Liver (tissue), 10 donors: ENCODE measurements around the gene DIAPH3. TPM values are rescaled to one million over a fixed set of nuclear protein-coding genes. Genes with fewer than 3 reads are reported as not detected.

Experiments
- DNase-seq: peaks from one replicate; pipeline ENCODE4 v3.0.0-alpha.2; 2017; ENCODE audit warnings: low spot score
- H3K27ac ChIP-seq, 2 donors: one replicate each; pipeline ENCODE4 v1.7.0; 2013; ENCODE audit warnings: inconsistent platforms in 2 of 2, low read length in 2 of 2, control low read depth in 1 of 2, low read depth in 1 of 2, mild to moderate bottlenecking in 1 of 2
- H3K27me3 ChIP-seq, 4 donors: one replicate each; pipeline versions ENCODE4 v1.6.1 to v1.7.0; 2013; ENCODE audit warnings: low read length in 3 of 4, inconsistent platforms in 1 of 4, mild to moderate bottlenecking in 1 of 4, moderate library complexity in 1 of 4; ENCODE audit not compliant: control insufficient read depth in 4 of 4, insufficient read depth in 4 of 4
- H3K36me3 ChIP-seq, 4 donors: one replicate each; pipeline versions ENCODE4 v1.6.1 to v1.7.0; 2013; ENCODE audit warnings: low read length in 3 of 4, mild to moderate bottlenecking in 3 of 4, low read depth in 1 of 4, moderate library complexity in 1 of 4; ENCODE audit not compliant: control insufficient read depth in 4 of 4, insufficient read depth in 3 of 4
- H3K4me1 ChIP-seq, 4 donors: one replicate each; pipeline versions ENCODE4 v1.6.1 to v1.7.0; 2013; ENCODE audit warnings: low read length in 3 of 4, mild to moderate bottlenecking in 3 of 4, moderate library complexity in 1 of 4; ENCODE audit not compliant: control insufficient read depth in 4 of 4, insufficient read depth in 4 of 4
- H3K4me3 ChIP-seq, 3 donors: one replicate each; pipeline versions ENCODE4 v1.6.1 to v1.7.0; 2013; ENCODE audit warnings: low read length in 3 of 3, control low read depth in 1 of 3, low read depth in 1 of 3, mild to moderate bottlenecking in 1 of 3
- H3K9ac ChIP-seq, 2 donors: one replicate each; pipeline ENCODE4 v1.7.0; 2013; ENCODE audit warnings: low read length in 2 of 2, mild to moderate bottlenecking in 2 of 2, moderate library complexity in 2 of 2, control low read depth in 1 of 2, low read depth in 1 of 2
- H3K9me3 ChIP-seq, 4 donors: one replicate each; pipeline versions ENCODE4 v1.6.1 to v1.7.0; 2013; ENCODE audit warnings: low read length in 3 of 4; ENCODE audit not compliant: control insufficient read depth in 4 of 4
- ATF3 ChIP-seq: IDR thresholded peaks from 2 replicates; pipeline ENCODE4 v1.6.1; 2016; ENCODE audit warnings: antibody characterized with exemption
- EGR1 ChIP-seq, 2 donors: IDR thresholded peaks; 2 replicates each; pipeline ENCODE4 v1.6.1; 2016 to 2018; ENCODE audit warnings: antibody characterized with exemption in 2 of 2, low read depth in 2 of 2
- FOXA2 ChIP-seq: IDR thresholded peaks from 2 replicates; pipeline ENCODE4 v1.6.1; 2016; ENCODE audit warnings: antibody characterized with exemption
- HNF4G ChIP-seq: IDR thresholded peaks from 2 replicates; pipeline ENCODE4 v1.6.1; 2016; ENCODE audit warnings: antibody characterized with exemption
- NR2F2 ChIP-seq: IDR thresholded peaks from 2 replicates; pipeline ENCODE4 v1.6.1; 2016; ENCODE audit warnings: antibody characterized with exemption
- RAD21 ChIP-seq, 2 donors: IDR thresholded peaks; 2 replicates each; pipeline ENCODE4 v1.6.1; 2016; ENCODE audit warnings: antibody characterized with exemption in 2 of 2, mild to moderate bottlenecking in 2 of 2
- REST ChIP-seq: IDR thresholded peaks from 2 replicates; pipeline ENCODE4 v1.6.1; 2016; ENCODE audit warnings: antibody characterized with exemption, mild to moderate bottlenecking
- RXRA ChIP-seq, 2 donors: IDR thresholded peaks; 2 replicates each; pipeline ENCODE4 v1.6.1; 2017 to 2018; ENCODE audit warnings: antibody characterized with exemption in 2 of 2, mild to moderate bottlenecking in 1 of 2
- SP1 ChIP-seq: IDR thresholded peaks from 2 replicates; pipeline ENCODE4 v1.6.1; 2018; ENCODE audit warnings: antibody characterized with exemption, mild to moderate bottlenecking
- YY1 ChIP-seq: IDR thresholded peaks from 2 replicates; pipeline ENCODE4 v1.6.1; 2016; ENCODE audit warnings: antibody characterized with exemption, mild to moderate bottlenecking
- polyA plus RNA-seq, 2 donors: library from polyadenylated mRNA; stranded (reverse) in 1 of 2; unstranded in 1 of 2; fragments of 200-250 nt in 1 of 2; fragments of >200 nt in 1 of 2; fragmentation: Nextera tagmentation in 1 of 2; extraction: Ambion mirVana in 1 of 2; gene quantifications; one replicate each; pipeline versions ENCODE4 v1.2.1 to v1.2.3, GENCODE V29; 2013 to 2015
- small RNA-seq: library from RNA; depleted of rRNA; stranded (forward); fragments of <200 nt; gene quantifications from one replicate; pipeline ENCODE3, GENCODE V24; 2014
- total RNA-seq, 2 donors: library from RNA; depleted of rRNA; stranded (reverse); fragments of >200 nt; gene quantifications; one replicate each; pipeline ENCODE4 v1.2.3, GENCODE V29; 2014
- TF ChIP-seq, protein P1 (sequence below): IDR thresholded peaks from 2 replicates; pipeline ENCODE4 v1.6.1; 2016; ENCODE audit warnings: antibody characterized with exemption
- TF ChIP-seq, protein P2 (sequence below): IDR thresholded peaks from 2 replicates; pipeline ENCODE4 v1.6.1; 2016; ENCODE audit warnings: antibody characterized with exemption
- TF ChIP-seq, protein P3 (sequence below): fragments of 150-350 bp; IDR thresholded peaks from 2 replicates; pipeline ENCODE4 v1.5.1; 2017; ENCODE audit warnings: improper control_type of control experiment, low read depth, low read length; ENCODE audit not compliant: missing input control
- donor health status: healthy.
- donor health status: healthy.
- donor health status: healthy.
- donor health status: healthy.
- donor health status: healthy.

The DIAPH3 gene
- total and polyA plus RNA-seq, 4 donors = 0.08 to 11.1 (median 0.27) TPM

DNA sequence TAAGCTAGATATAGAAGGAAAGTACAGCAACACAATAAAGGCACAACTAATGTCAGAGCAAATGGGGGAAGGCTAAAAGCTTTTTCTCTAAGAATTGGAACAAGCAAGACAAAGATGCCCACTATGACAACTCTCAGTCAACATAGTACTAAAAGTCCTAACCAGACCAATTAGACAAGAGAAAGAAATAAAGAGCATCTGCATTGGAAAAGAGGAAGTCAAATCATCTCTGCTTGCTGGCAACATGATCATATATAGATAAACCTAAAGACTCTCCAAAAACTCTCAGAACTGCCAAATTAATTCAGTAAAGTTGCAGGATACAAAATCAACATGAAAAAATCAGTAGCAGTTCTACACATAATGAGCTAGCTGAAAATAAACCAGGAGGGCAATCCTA, 542.0 kb downstream of the DIAPH3 start:
- Histone ChIP-seq H3K27me3 (peaks cover 0 to 2% (median 0%) of the 10 kb centered on the region in 4 donors), H3K27ac (no peak overlapping the region), H3K4me1 (no peaks in the 10 kb centered on the region), H3K9ac (no peak overlapping the region), H3K36me3 (no peaks in the 10 kb centered on the region), H3K4me3 (no peak overlapping the region), H3K9me3 (peaks cover 0 to 4% (median 3%) of the 10 kb centered on the region in 4 donors)
- no peak for TF ChIP-seq YY1
- TF ChIP-seq, protein P1, sequence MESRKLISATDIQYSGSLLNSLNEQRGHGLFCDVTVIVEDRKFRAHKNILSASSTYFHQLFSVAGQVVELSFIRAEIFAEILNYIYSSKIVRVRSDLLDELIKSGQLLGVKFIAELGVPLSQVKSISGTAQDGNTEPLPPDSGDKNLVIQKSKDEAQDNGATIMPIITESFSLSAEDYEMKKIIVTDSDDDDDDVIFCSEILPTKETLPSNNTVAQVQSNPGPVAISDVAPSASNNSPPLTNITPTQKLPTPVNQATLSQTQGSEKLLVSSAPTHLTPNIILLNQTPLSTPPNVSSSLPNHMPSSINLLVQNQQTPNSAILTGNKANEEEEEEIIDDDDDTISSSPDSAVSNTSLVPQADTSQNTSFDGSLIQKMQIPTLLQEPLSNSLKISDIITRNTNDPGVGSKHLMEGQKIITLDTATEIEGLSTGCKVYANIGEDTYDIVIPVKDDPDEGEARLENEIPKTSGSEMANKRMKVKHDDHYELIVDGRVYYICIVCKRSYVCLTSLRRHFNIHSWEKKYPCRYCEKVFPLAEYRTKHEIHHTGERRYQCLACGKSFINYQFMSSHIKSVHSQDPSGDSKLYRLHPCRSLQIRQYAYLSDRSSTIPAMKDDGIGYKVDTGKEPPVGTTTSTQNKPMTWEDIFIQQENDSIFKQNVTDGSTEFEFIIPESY = no peak
- TF ChIP-seq RXRA (IDR thresholded peaks at IDR 0.05) = no peak
- TF ChIP-seq, protein P2, sequence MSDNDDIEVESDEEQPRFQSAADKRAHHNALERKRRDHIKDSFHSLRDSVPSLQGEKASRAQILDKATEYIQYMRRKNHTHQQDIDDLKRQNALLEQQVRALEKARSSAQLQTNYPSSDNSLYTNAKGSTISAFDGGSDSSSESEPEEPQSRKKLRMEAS = no peak
- no peak for TF ChIP-seq FOXA2
- no peak for TF ChIP-seq RAD21 (IDR thresholded peaks at IDR 0.05)
- no peak for TF ChIP-seq REST
- TF ChIP-seq NR2F2 = no peak
- no peak for TF ChIP-seq EGR1 (IDR thresholded peaks at IDR 0.05; ENCODE audit: low read depth in 2 of 2)
- no peak for TF ChIP-seq HNF4G
- no peak for TF ChIP-seq ATF3
- TF ChIP-seq SP1 = no peak
- TF ChIP-seq, protein P3, sequence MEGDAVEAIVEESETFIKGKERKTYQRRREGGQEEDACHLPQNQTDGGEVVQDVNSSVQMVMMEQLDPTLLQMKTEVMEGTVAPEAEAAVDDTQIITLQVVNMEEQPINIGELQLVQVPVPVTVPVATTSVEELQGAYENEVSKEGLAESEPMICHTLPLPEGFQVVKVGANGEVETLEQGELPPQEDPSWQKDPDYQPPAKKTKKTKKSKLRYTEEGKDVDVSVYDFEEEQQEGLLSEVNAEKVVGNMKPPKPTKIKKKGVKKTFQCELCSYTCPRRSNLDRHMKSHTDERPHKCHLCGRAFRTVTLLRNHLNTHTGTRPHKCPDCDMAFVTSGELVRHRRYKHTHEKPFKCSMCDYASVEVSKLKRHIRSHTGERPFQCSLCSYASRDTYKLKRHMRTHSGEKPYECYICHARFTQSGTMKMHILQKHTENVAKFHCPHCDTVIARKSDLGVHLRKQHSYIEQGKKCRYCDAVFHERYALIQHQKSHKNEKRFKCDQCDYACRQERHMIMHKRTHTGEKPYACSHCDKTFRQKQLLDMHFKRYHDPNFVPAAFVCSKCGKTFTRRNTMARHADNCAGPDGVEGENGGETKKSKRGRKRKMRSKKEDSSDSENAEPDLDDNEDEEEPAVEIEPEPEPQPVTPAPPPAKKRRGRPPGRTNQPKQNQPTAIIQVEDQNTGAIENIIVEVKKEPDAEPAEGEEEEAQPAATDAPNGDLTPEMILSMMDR = no peak
- no peak for DNase-seq

Small RNA genes within 50 kb of the gene (small RNA-seq; reads per million reads assigned to genes)
- gene RN7SL375P (not detected), gene RNY4P28 (not detected)

Other genes with a start within 250 kb of the DIAPH3 start
- gene TDRD3, start 233.3 kb upstream of the DIAPH3 start, total RNA-seq = 10 to 100 TPM in 1 of 2 donors, 1 to 10 TPM in 1; 7.6 to 15.8 TPM
- 1 to 10 TPM; 3.6 to 4.8 TPM for gene TDRD3, start 233.3 kb upstream of the DIAPH3 start, polyA plus RNA-seq